Activated T-cell treated with anti-CD3 and anti-CD28 coated beads for 24 hours (primary cell): Measurements from ENCODE around the gene KCNH6.

ENCODE experiments used
- DNase-seq: peaks from one replicate; pipeline ENCODE4 v3.0.0-alpha.2; 2020; ENCODE audit warnings: low read depth

Gene KCNH6

DNA sequence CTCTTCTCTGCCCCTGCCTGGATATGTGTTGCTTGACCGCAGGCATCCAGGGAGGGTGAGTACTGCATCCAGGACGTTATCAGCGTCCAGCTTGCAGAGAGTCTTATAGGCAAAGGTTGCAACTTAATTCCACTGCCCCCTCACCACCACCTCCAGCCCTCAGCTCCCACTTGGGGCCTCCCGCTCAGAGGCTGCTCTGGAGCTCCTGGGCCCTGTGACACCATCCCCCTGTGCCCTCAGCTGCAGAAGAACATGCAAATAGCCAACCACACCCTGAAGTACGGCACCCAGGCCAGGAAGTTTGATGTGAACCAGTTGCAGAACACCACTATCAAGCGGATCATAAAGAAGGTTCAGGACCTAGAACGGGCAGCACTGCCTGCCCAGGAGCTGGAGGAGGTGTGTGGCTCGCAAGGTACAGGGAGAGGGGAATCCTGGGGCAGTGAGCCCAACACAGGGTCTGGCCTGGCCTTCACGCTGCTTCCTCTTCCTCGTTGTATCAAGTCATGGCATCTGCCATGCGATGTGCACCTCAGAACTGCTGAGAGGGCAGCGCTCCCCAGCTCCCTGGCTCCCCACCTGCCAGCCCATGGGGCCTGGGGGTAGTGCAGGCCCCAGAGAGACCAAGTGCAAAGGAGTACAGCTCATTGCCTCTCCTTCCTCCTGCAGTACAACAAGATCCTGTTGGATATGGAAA lies 36.7 kb upstream of the KCNH6 start:
- no peak for DNase-seq

DNA sequence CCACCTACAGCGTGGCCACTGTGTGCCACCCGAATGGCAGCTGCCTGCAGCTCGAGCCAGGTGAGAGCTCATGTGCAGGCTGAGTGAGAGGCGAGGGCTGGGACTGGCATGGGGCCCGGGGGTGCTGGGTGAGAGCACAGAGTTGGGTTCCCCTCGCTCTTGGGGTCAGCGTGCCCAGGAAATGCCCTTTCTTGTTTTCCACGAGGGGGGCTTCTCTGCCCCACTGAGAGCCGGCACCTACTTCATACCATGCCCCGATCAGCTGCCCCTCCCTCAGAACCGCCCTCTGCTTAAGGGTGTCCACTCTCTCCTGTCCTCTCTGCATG lies 36.2 kb upstream of the KCNH6 start:
- no peak for DNase-seq

DNA sequence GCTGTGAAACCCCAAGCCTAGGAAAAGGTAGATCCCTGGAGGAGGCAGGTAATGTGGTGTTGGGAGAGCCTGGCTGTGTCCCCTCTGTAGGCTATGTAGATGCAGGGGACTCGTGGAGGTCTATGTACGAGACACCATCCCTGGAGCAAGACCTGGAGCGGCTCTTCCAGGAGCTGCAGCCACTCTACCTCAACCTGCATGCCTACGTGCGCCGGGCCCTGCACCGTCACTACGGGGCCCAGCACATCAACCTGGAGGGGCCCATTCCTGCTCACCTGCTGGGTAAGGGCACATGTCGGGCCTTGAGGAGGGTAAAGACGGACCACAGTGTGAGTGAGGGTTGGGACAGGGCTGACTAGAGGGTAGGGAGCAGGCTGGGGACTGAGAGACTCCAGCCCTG lies 34.3 kb upstream of the KCNH6 start:
- DNase-seq = no peak

DNA sequence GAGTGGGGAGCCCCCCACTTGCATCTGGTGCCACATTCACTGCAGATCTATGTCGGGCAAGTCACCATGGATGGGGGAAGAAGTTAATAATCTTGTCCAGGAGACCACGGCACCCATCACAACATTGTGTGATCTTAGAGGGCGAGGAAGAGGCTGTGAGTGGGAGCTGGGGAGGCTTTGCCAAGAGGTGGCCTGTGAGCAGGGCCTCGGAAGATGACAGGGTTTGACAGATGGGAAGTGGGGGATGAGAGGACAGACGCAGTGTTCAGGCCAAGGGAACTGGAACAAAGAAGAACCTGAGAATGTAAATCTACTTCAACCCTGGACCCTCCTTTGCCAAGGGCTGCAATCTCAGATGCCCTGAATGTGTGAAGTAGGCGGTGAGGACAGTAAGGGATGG lies 33.9 kb upstream of the KCNH6 start:
- DNase-seq = no peak

DNA sequence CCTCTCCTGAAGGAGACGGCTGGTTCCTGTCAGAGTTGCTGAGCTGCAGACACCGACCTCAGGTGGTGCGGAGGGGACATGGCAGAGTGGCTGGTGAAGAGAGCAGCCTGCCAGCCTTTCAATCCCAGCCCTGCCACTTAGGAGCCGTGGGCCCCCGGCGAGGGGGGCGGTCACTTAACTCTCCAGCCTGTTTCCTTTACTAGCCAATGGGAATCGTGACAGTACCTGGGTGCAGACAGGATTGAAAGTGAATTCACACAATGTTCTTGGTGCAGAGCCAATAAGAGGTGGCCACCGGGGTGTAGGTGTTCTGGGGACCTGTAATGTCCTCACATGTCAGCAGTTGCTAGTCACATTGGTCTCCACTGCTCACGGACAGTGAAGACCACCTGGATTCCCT lies 32.8 kb upstream of the KCNH6 start:
- DNase-seq = no peak

DNA sequence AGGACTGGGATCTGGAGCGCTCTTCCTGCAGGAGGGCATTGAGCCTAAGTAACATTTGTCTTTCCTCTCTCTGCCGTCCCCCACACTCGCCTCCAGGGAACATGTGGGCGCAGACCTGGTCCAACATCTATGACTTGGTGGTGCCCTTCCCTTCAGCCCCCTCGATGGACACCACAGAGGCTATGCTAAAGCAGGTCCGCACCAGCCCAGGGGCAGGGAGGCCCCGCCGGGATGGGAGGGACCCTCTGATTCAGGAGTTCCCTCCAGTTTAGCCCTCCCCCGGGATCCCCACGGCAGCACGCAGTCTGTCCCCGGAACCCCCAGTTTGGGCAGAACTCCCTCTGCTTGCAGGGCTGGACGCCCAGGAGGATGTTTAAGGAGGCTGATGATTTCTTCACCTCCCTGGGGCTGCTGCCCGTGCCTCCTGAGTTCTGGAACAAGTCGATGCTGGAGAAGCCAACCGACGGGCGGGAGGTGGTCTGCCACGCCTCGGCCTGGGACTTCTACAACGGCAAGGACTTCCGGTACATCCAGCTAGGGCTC lies 32.2 kb upstream of the KCNH6 start:
- DNase-seq = no peak

DNA sequence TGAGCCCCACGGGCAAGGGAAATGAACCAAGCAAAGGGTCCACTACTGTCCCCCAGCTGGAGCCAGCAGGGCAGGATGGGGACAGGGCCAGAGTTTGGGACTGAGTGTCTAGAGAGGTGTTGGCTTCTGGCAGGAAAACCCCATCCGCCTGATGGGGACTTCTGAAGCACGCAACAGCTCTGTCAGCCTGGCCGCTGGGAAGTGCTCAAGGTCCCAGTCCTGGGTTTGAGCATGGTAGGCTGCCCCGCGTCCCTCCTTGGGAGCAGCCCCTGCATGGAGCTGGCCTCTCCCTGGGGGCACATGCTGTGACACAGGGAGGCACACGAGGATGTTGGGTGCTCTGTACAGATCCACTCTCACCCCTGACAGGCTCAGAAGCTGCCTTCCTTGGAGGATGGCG lies 31.7 kb upstream of the KCNH6 start:
- no peak for DNase-seq

DNA sequence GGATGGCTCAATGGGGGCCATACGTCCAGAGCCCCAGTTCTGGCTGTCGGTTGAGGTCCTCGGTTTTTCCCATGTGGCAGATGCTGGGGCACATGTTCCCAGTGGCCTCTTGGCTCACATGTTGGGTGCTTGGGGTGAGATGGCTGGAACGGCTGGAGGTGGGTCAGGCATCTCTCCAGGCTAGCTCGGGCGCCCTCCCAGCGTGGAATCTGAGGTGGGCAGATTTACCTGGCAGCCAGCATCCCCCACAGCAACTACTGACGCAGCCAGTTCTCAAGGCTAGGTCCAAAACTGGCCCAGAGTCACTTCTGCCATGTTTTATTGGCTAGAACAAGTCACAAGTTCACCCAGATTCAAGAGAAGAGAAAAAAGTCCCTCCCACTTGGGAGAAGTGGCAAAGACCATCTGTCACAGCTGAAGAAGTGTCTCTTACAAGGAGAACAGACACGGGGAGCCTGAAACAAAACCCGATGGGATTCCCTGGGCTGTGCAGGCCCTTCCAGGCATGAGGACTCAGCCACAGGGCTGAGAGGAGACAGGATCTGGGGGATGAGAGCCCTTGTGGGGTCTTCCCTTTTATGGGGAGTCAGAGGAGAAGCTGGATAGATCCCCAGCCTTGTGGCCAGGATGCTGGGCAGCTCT lies 31.1 kb upstream of the KCNH6 start:
- no peak for DNase-seq

DNA sequence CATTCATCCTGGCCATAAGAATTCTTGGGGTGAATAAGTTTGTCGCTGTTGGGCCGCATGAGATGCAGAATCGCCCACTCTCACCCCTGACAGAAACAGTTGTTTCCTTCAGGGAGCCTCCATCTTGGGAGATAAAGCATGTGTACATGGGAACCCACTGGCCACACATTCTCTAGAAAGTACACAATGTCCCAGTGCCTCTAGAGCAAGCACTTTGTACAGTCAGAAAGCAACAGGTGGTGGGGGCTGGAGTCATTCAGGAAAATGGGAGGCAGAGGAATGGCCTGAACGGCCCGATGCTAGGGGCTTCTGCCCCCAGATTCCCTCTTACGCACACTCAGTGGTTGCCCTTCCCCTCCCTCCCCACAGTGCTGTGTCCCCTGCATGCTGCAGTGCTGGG lies 30.2 kb upstream of the KCNH6 start:
- no peak for DNase-seq

DNA sequence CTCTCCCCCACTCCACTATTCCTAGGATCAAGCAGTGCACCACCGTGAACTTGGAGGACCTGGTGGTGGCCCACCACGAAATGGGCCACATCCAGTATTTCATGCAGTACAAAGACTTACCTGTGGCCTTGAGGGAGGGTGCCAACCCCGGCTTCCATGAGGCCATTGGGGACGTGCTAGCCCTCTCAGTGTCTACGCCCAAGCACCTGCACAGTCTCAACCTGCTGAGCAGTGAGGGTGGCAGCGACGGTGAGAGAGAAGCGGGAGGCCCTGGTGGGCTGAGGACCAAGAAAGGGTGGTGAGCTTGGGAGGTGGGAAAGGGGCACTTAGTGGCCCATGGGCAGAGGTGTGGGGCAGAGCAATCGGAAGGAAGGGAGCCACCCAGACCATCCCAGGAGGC lies 29.7 kb upstream of the KCNH6 start:
- DNase-seq = no peak

DNA sequence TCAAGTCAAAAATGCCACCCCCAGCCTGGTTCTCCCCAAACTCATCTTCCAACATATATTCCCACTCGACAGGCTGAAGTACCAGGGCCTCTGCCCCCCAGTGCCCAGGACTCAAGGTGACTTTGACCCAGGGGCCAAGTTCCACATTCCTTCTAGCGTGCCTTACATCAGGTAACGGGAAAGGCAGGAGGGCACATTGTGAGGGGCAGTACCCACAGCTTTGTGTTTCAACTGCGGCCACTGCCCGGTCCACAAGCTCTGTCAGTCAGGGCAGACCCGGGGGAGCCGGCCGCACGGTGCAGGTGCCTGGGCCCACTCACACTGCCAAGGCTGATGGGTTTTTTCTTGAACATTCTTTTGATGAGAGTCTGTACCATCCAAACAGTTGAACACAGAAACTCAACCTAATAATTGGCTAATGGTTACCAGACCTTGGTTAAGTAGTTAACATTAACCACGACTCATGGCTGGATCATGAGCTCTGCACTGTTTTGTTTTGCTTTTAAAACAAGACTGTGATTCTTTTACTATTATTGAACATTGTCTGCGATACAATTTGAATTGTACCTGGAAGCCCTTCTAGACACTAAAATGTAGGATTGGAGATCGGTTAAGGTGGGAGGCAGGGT lies 28.7 kb upstream of the KCNH6 start:
- no peak for DNase-seq

DNA sequence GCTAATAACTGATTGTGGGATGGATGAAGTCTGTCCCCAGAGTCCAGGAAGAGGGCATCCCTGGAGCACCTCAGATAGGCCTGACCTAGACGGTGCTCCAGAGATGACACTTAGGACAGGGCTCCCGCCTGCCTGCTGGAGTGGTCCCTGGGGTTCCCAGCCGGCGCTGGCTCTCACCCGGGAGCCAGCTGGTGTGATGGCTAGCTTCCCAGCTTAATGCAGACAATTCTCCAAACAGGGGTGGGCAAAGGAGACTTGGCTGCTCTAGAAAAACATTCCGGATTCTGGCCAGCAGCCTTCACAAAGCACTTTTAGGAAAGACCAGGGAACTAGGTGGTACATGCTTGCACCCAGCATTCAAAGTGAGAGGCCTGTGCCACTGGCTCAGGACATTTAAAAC lies 27.7 kb upstream of the KCNH6 start:
- no peak for DNase-seq

DNA sequence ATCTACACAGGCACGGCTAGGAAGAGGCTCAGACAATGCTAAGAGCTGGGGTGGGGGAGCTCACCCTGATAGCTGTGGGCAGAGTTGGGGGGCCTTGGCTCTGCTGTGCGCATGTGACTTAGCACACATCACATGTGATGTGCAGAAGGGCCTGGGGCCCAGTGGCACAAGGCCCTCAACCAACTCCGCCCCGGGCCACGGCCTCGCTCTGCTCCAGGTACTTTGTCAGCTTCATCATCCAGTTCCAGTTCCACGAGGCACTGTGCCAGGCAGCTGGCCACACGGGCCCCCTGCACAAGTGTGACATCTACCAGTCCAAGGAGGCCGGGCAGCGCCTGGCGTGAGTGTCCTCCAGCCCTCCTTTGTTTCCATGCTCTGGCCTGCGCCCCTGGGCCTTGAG lies 27.0 kb upstream of the KCNH6 start:
- no peak for DNase-seq

DNA sequence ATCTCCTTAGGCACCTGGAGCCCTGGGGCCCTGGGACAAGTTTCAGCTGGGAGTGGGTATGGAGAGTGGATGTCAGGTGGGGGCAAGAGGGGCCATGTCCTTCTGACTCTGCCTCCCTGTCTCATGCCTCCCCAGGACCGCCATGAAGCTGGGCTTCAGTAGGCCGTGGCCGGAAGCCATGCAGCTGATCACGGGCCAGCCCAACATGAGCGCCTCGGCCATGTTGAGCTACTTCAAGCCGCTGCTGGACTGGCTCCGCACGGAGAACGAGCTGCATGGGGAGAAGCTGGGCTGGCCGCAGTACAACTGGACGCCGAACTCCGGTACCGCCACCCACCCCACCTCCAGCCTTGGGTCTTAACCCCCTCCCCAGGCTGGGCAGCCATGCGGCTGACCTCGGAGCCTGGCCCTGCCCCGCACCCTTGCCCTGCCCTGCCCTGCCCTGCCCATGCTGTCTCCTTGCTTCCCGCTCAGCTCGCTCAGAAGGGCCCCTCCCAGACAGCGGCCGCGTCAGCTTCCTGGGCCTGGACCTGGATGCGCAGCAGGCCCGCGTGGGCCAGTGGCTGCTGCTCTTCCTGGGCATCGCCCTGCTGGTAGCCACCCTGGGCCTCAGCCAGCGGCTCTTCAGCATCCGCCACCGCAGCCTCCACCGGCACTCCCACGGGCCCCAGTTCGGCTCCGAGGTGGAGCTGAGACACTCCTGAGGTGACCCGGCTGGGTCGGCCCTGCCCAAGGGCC lies 26.3 kb upstream of the KCNH6 start:
- no peak for DNase-seq

DNA sequence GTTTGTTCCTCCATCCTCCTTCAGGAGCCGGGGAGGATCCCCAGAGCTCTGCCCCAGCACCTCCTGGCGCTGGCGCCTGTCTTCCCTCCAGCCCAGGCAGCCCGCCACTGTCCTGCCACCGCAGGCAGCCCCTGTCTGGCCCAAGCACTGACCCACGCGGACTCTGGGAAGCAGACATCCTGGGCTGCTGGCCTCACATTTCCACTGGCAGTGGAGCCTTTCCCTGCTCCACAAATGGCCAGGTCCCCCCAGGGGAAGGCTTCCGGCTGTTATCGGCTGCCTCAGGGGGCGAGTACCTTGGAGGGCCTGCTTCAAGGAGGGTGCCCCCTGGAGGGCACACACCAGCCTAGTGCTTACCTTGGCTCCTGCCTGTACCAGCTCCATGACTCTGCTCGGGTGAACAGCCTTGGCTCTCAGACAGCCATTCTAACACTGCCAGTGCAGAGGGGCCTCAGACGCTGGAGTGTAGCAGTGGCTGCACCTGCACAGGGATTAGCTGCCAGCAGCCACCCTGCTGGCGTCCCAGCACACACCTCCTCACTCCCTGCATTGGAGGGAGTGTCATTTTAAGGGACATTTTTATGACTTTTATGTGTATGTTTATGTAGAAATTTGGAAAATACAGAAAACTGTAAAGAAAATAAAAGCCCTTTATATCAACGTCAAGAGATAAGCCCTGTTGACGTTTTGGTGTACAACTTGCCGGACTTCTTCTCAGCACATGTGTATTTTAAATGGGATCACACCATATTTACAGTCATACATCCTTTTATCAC lies 25.3 kb upstream of the KCNH6 start:
- no peak for DNase-seq

DNA sequence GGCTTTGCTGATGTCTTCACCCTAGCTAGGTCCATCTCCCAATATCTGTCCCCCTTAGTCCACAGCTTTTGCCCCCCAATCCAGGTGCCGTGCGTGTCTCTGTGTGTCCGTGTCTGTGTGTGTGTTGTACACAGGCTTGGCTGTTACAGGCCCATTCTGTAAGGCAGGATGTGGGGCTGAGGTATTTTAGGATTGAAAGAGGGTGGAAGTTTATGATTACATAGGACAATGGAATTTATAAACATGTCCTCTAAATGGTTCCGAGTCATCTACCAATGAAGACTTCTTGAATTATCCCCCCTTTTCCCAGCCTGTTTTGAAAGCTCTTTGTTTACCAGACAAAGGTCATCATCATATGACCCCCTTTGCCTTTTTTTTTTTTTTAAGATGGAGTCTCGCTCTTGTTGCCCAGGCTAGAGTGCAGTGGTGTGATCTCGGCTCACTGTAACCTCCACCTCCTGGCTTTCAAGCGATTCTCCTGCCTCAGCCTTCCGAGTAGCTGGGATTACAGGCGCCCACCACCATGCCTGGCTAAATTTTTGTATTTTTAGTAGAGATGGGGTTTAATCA lies 24.4 kb upstream of the KCNH6 start:
- no peak for DNase-seq

DNA sequence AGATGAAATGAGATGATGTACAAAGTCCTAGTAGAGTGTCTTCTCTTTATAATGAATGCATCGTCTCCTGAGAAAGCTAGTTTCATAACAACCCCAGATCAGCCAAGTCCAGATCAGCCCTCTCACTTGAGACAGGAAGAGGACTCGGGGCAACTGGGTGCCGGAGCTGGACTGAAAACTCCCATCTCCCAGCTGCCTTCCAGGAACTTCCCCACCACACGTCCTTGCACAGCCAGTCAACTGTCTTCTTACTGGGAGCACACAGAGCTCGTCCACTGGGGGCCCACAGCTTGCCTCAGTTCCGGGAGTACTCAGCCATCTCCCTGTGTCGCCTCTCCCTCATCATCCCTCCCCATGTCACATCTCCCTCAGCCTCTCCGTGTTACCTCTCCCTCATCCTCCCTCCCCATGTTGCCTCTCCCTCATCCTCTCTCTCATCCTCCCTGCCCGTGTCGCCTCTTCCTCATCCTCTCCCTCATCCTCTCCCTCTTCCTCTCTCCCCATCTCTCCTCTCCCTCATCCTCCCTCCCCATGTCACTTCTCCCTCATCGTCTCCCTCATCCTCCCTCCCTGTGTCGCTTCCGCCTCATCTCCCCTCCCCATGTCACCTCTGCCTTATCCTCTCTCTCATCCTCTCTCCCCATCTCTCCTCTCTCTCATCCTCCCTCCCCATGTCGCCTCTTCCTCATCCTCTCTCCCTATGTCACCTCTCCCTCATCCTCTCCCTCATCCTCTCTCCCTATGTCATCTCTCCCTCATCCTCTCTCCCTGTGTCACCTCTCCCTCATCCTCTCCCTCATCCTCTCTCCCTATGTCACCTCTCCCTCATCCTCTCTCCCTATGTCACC lies 22.4 kb upstream of the KCNH6 start:
- DNase-seq = no peak

DNA sequence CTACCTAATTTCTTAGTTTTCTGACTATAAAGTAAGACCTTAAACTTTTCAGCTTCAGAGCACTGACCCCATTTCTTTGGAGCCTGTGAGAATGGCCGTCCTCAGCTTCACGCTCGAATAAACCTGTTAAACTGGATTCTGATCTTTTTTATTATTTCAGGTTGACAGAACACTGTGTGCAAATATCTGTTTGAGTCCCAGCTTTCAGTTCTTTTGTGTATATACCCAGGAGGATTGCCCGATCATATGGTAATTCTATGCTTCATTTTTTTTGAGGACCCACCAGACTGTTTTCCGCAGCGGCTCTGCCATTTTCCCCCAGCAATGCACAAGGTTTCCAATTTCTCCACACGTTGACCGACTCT lies 19.8 kb upstream of the KCNH6 start:
- DNase-seq = no peak

DNA sequence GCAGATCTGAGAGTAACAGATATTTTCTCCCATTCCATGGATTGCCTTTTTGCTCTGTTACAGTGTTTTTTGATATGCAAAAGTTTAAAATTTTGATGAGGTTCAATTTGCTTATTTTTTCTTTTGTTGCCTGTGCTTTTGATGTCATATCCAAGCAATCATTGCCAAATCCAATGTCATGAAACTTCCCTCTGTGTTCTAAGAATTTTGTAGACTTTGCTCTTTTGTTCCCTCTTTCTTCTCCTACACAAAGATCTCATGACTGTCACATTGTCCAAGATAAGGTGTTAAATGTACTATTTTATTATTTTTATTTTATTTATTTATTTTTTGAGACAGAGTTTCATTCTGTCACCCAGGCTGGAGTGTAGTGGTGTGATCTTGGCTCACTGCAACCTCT lies 18.9 kb upstream of the KCNH6 start:
- no peak for DNase-seq

DNA sequence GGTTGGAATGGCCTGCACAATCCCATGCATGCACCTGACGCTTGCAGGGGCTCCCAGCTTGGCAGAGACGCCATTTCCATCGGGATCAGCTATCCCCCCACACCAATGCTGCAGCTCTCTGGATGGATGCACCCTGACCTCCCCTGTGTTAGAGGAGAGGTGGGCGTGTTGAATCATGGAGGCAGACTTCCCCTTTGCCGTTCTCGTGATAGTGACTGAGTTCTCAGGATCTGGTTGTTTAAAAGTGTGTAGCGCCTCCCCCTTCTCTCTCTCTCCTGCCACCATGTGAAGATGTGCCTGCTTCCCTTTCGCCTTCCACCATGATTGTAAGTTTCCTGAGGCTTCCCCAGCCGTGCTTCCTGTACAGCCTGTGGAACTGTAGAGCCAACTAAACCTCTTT lies 17.8 kb upstream of the KCNH6 start:
- no peak for DNase-seq

DNA sequence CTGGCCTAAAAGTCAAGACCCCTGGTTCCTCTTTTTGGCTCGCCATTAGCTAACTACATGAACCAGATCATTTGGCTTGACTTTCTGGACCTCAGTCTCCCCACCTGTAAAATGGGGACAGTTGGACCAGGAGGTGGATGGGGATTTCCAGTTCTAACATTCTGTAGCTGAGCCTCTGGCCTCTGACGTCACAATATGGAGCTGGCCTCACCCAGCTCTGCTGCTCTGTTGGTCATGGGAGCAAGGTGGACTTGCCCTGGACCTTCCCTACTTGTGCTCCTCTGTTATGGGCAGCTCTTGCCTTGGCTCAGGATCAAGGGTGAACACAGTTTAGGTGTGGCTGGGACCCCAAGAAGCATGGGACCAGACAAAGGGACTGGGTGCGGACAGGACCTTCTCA lies 16.5 kb upstream of the KCNH6 start:
- DNase-seq = no peak
